Muscle of leg (tissue), 11 donors: ENCODE data around the gene TLCD3B. TPM values are rescaled to one million over a fixed set of nuclear protein-coding genes. Genes with fewer than 3 reads are reported as not detected.
A peak's percentile ranks its signal among the peaks of the same experiment; 100 is the strongest.
"Not testable (repeated sequence)": the region's sequence is repeated elsewhere in the genome, so short reads cannot be mapped to it uniquely, and the experiment has no call there.

Experiments used
- DNase-seq: peaks from one replicate; pipeline ENCODE4 v3.0.0; 2013
- H3K27ac ChIP-seq: one replicate; pipeline ENCODE4 v1.5.1; 2013; ENCODE audit warnings: mild to moderate bottlenecking, low read length, control low read depth
- H3K27me3 ChIP-seq: one replicate; pipeline ENCODE4 v1.6.1; 2013; ENCODE audit warnings: low read length; ENCODE audit not compliant: control insufficient read depth, insufficient read depth
- H3K36me3 ChIP-seq: one replicate; pipeline ENCODE4 v1.6.1; 2013; ENCODE audit warnings: low read length; ENCODE audit not compliant: control insufficient read depth, insufficient read depth
- H3K4me1 ChIP-seq: one replicate; pipeline ENCODE4 v1.6.1; 2013; ENCODE audit warnings: low read length; ENCODE audit not compliant: control insufficient read depth, insufficient read depth
- H3K4me3 ChIP-seq: one replicate; pipeline ENCODE4 v1.5.1; 2013; ENCODE audit warnings: low read length, control low read depth
- H3K9me3 ChIP-seq: replicated peaks from 2 replicates; pipeline ENCODE4 v1.6.1; 2013; ENCODE audit warnings: low read depth, low read length; ENCODE audit not compliant: control insufficient read depth
- WGBS: methylation state at CpG from one replicate; pipeline ENCODE4 v1.1.5; 2013; ENCODE audit warnings: missing lambda C conversion rate; ENCODE audit not compliant: insufficient coverage; 5-methylcytosine and 5-hydroxymethylcytosine counted together
- polyA plus RNA-seq, 8 donors: library from polyadenylated mRNA; unstranded; fragments of 120-200 nt; gene quantifications; one replicate each; pipeline versions ENCODE4 v1.2.1 to v1.2.3, GENCODE V29; 2013; ENCODE audit warnings: inconsistent platforms in 1 of 8, low replicate concordance in 1 of 8; ENCODE audit not compliant: insufficient read length in 8 of 8, insufficient read depth in 1 of 8
- total RNA-seq: library from RNA; stranded (reverse); fragments of 120-200 nt; gene quantifications from one replicate; pipeline ENCODE4 v1.2.4, GENCODE V29; 2013

Gene TLCD3B
- total and polyA plus RNA-seq, 9 donors: 0.25 to 1.7 (median 0.68) TPM

DNA sequence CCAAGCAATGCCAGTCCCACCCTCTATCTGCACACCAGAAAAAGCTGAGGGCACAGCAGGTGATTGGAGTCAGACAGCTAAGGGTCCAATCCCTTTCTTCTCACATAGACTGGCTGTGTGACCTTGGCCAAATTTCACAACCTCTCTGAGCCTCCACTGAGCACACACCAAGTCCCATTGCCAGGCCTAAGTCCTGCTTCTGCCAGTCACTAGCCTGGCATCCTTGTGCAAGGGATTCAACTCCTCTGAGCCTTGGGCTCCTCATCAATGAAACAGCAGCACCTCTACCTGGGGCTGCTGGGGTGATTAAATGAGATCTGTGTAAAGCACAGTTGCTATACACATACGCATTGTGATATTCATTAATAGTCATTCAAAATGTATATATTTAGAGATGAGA, 15.5 kb upstream of the TLCD3B start:
- H3K27ac ChIP-seq: no peak overlapping the region
- no peaks in the 10 kb centered on the region for H3K4me1 ChIP-seq
- WGBS: no CpG with 5 or more reads among the region's 1 CpG
- no peak overlapping the region for H3K4me3 ChIP-seq
- H3K27me3 ChIP-seq: no peaks in the 10 kb centered on the region
- H3K9me3 ChIP-seq: no peaks in the 10 kb centered on the region
- no peak for DNase-seq
- H3K36me3 ChIP-seq: no peaks in the 10 kb centered on the region

- Histone ChIP-seq H3K27me3 (no peaks in the 10 kb centered on the region), H3K9me3 (no peaks in the 10 kb centered on the region), H3K4me1 (no peaks in the 10 kb centered on the region), H3K4me3 (no peak overlapping the region), H3K36me3 (no peaks in the 10 kb centered on the region), H3K27ac (no peak overlapping the region)
- 53% methylated on average over 2 of the region's 8 CpGs for WGBS
- no peak for DNase-seq
Measured at GRCh38 chr16:30046178-30046577, 15.1 kb upstream of the TLCD3B start.

DNA sequence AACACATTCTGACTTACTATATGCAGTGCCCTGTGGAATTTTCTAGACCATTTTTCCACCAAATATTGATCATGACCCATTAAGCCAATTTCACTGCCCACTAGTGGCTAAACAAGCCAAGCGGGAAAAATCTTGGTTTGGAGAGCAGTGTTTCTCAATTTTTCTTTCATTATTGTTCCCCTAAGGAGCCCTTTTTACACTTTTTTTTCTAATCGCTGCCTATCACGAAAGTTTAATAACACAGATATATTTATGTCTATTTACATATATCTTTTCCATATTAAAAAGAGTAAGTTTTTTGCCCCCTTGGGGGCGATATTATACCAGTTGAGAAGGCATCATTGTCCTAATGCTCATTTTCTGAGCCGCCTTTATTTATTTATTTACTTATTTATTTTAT, 10.8 kb upstream of the TLCD3B start:
- Histone ChIP-seq H3K9me3 (no peaks in the 10 kb centered on the region), H3K4me1 (no peaks in the 10 kb centered on the region), H3K27ac (no peak overlapping the region), H3K36me3 (no peaks in the 10 kb centered on the region), H3K4me3 (no peak overlapping the region), H3K27me3 (no peaks in the 10 kb centered on the region)
- DNase-seq: peak; percentile 63
- WGBS: no CpG with 5 or more reads among the region's 5 CpGs

DNA sequence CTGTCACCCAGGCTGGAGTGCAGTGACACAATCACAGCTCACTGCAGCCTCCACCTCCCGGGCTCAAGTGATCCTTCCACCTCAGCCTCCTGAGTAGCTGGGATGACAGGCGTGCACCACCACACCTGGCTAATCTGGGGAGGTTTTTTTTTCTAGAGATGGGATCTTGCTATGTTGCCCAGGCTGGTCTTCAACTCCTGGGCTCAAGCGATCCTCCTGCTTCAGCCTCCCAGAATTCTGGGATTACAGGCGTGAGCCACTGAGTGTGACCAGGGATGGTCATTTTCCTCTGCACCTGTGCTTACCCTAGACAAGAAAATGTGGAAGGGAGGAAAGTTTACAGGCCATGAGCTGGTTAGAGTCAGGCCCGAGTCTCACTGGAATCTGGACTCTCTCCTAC, 9.6 kb upstream of the TLCD3B start:
- H3K4me3 ChIP-seq, H3K27ac ChIP-seq, H3K36me3 ChIP-seq, H3K9me3 ChIP-seq, H3K27me3 ChIP-seq, H3K4me1 ChIP-seq, DNase-seq: not testable (repeated sequence)
- 100% methylated on average over 1 of the region's 5 CpGs for WGBS

GRCh38 chr16:30040221-30040620, 9.2 kb upstream of the TLCD3B start:
- Histone ChIP-seq H3K4me1 (no peaks in the 10 kb centered on the region), H3K27me3 (peaks cover 5% of the 10 kb centered on the region), H3K36me3 (no peaks in the 10 kb centered on the region), H3K9me3 (no peaks in the 10 kb centered on the region), H3K4me3 (no peak overlapping the region), H3K27ac (no peak overlapping the region)
- DNase-seq: no peak
- WGBS: 84% methylated on average over 5 of the region's 5 CpGs

DNA sequence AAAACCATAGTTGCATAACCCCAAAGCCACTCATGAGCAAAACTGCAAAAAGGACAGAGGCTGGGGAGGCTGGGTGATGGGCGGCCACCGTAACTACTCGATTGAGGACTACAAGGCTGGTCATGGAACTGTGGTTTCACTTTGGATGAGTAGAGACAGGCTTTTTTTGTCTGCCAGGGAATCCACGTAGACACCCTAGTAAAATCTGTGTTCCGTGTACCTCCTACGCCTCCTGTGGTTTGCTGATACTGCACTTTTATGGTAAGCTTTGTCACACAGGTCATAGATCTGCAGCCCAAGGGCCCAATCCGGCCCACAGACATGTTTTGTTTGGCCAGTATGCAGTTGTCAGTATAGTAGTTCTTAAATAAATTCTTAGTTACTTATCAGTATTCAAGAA, 2.2 kb upstream of the TLCD3B start:
- H3K27me3 ChIP-seq: peaks cover 55% of the 10 kb centered on the region
- no peak overlapping the region for H3K27ac ChIP-seq
- no peak overlapping the region for H3K4me3 ChIP-seq
- H3K36me3 ChIP-seq: no peaks in the 10 kb centered on the region
- 76% methylated on average over 6 of the region's 7 CpGs for WGBS
- H3K4me1 ChIP-seq: peaks cover 22% of the 10 kb centered on the region
- no peak for DNase-seq
- no peaks in the 10 kb centered on the region for H3K9me3 ChIP-seq

- peak; percentile 49 for DNase-seq
- Histone ChIP-seq H3K36me3 (no peaks in the 10 kb centered on the region), H3K4me1 (peaks cover 28% of the 10 kb centered on the region), H3K27me3 (peaks cover 64% of the 10 kb centered on the region), H3K27ac (no peak overlapping the region), H3K4me3 (no peak overlapping the region), H3K9me3 (no peaks in the 10 kb centered on the region)
- WGBS: 7% methylated on average over 5 of the region's 12 CpGs
Measured at GRCh38 chr16:30032083-30032819, 1.2 kb upstream of the TLCD3B start.

DNA sequence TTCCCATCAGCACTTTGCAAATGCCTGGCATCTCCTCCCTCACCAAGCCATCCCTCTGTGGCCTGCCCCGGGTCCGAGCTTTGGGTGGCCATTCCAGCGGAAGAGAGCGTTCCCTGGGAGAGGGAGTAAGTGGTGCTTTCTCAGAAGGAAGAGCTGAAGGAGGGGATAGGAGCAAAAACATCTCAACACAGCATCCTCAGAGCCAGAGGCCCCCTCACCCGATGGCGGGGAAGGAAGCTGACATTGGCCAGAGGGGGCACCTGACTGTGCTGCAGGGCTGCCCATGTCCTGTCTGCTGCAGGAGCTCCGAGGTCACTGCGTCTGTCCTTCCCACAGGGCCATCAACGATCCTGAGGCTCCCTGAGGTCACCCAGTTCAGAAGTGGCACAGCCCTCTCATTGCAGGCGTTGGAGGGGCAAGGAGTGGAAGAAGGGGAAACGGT, 427 bp upstream of the TLCD3B start:
- H3K4me1 ChIP-seq: peaks cover 28% of the 10 kb centered on the region
- H3K36me3 ChIP-seq: no peaks in the 10 kb centered on the region
- H3K27ac ChIP-seq: no peak overlapping the region
- H3K4me3 ChIP-seq: no peak overlapping the region
- peaks cover 66% of the 10 kb centered on the region for H3K27me3 ChIP-seq
- 10% methylated on average over 2 of the region's 11 CpGs for WGBS
- no peak for DNase-seq
- no peaks in the 10 kb centered on the region for H3K9me3 ChIP-seq

DNA sequence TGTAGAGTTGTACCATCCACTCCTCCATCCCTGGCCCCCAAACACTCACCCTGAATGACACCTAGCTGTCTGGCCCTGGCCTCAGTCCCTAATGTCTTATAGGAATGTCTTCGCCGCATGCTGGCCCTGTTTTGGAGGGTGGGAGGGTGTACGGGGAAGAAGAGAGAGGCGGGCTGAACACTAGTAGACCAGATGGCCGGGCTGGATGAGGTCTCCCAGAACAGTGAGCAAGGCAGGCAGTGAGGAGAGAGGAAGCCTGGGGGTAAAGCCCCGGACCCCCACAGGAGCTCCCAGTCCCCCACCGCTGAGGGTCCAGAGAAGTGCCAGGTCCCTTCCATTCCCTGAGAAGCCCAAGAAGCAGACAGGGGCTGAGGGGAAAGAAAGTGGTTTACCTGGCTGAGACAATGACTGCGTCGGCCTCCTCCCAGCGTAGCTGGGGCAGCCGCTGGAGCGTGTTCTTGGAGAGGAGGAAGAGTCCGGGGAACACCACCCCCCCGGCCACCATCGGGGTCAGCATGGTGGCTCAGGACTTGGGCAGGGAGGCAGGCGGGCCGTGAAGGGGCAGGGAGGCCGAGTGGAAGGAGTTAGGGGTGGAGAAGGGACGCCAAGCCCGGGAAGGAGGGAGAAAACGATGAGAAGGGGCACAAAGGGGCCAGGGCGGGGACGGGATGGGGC, 923 bp downstream of the TLCD3B start:
- Histone ChIP-seq H3K9me3 (no peaks in the 10 kb centered on the region), H3K36me3 (no peaks in the 10 kb centered on the region), H3K27ac (no peak overlapping the region), H3K27me3 (peaks cover 60% of the 10 kb centered on the region), H3K4me3 (no peak overlapping the region), H3K4me1 (peaks cover 28% of the 10 kb centered on the region)
- no peak for DNase-seq
- 11% methylated on average over 23 of the region's 23 CpGs for WGBS

GRCh38 chr16:30028438-30029076, 2.5 kb downstream of the TLCD3B start:
- WGBS: 6% methylated on average over 13 of the region's 18 CpGs

More at GRCh38 chr16:30028438-30029076, 2.5 kb downstream of the TLCD3B start:
- H3K4me3 ChIP-seq: no peak overlapping the region
- H3K4me1 ChIP-seq: peaks cover 28% of the 10 kb centered on the region
- no peaks in the 10 kb centered on the region for H3K36me3 ChIP-seq
- H3K27ac ChIP-seq: no peak overlapping the region
- peak; percentile 57 for DNase-seq
- peaks cover 61% of the 10 kb centered on the region for H3K27me3 ChIP-seq
- no peaks in the 10 kb centered on the region for H3K9me3 ChIP-seq
